ENCODE measurements around the gene DDIT4. TPM values are rescaled to one million over a fixed set of nuclear protein-coding genes. Genes with fewer than 3 reads are reported as not detected.

The DDIT4 gene
- polyA plus RNA-seq, 1 experiment, result 174 TPM

DNA sequence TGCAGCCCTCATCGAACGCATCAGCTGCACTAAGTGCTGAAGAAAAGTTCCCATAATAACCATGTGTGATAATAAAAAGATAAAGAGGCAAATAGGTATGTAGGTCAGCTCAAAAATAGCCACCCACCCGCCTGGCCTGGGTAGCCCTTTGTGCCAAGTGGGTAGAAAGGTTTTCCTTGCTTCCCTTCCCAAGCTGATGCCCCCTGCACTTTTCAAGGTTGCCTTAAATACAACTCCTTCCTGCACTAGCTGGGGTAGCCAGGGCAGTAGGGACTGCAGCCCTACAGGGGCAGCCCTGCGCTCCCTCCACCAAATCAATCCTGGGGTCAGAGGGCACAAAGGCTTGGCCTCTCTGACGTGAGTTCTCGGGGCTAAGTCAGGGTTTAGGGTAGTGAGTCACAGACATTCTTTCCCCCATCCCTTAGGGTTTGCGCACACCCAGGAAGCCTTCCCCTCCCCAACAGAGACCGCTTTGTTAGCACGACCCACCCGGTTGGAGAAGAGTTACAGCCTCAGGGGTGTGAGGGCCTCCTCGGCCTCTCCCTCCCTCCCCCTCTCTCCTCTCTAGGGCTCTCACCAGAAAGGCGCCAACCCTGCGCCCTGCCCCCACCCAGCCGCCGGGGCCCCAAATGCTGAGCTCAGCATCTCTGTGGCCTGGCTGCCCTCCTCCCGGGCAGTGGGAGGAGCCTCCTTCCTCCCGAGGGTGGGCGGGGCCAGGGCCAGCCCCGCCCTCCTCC, 13.3 kb upstream of the DDIT4 start:
- Histone ChIP-seq H3K4me3 (ENCODE audit: low read depth, low read length) (peak overlapping the region; percentile 31), H3K27me3 (ENCODE audit: control insufficient read depth, insufficient read depth, low read length) (no peaks in the 10 kb centered on the region), H3K36me3 (ENCODE audit: control insufficient read depth, insufficient read depth, low read length) (no peaks in the 10 kb centered on the region)
- ChIA-PET CTCF (interaction anchor here (1.0 to 2.1 kb wide), 7 partner anchors 10 to 364 kb away, joined by 3 to 9 read pairs (median 4); partner anchors contain the start of gene DDIT4), POLR2A (interaction anchor here (0.5 to 1.0 kb wide), 6 partner anchors 12 to 292 kb away, joined by 3 to 11 read pairs (median 6); partner anchors contain the start of genes ANAPC16, ASCC1 and DDIT4)
- no peak for DNase-seq (ENCODE audit: low read depth)
- TF ChIP-seq, protein P1, sequence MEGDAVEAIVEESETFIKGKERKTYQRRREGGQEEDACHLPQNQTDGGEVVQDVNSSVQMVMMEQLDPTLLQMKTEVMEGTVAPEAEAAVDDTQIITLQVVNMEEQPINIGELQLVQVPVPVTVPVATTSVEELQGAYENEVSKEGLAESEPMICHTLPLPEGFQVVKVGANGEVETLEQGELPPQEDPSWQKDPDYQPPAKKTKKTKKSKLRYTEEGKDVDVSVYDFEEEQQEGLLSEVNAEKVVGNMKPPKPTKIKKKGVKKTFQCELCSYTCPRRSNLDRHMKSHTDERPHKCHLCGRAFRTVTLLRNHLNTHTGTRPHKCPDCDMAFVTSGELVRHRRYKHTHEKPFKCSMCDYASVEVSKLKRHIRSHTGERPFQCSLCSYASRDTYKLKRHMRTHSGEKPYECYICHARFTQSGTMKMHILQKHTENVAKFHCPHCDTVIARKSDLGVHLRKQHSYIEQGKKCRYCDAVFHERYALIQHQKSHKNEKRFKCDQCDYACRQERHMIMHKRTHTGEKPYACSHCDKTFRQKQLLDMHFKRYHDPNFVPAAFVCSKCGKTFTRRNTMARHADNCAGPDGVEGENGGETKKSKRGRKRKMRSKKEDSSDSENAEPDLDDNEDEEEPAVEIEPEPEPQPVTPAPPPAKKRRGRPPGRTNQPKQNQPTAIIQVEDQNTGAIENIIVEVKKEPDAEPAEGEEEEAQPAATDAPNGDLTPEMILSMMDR (IDR thresholded peaks at IDR 0.05; ENCODE audit: insufficient read depth, low read depth, low read length), result no peak

DNA sequence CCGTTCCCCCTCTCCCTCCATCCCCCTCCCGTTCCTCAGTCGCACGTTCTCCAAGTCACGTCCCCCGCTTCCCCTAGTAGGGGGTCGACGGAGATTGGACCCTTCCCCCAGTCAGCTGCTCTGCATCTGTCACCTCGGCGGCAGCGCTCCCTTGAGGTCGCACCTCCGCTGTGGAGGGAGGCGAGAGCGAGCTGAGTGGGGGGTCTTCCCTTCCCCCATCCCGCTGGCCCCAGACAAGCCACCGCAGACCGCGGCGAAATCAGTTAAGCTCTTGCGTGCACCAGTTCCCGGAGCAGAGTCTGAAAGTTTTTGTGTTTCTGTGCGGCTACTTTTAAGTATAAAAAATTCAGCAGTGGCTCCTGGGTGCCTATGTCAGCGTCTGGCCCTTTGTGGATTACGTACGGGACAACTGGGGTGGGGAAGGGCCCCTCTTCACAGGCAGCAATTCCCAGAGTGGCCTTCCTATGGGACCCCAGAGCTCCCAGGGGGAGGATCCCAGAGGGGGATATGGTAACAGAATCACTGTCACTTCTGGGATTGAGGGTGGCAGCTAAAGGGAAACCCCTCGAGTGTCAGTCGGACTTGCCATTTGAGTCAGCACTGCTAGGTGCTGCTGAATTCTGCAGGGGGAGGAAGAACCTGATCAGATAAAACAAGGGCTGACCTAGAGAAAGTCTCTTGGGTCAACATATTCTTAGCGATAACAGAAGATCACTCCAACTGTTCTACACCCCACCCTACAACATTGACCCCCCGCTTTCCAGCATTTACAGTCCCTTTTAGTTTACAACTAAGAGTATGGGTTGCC, 12.5 kb upstream of the DDIT4 start:
- Histone ChIP-seq H3K27me3 (ENCODE audit: control insufficient read depth, insufficient read depth, low read length) (no peaks in the 10 kb centered on the region), H3K4me3 (ENCODE audit: low read depth, low read length) (peak overlapping the region; percentile 31), H3K36me3 (ENCODE audit: control insufficient read depth, insufficient read depth, low read length) (no peaks in the 10 kb centered on the region)
- ChIA-PET CTCF (interaction anchor here (1.2 to 2.1 kb wide), 5 partner anchors 9 to 60 kb away, joined by 4 to 9 read pairs (median 5); partner anchors contain the start of gene DDIT4), POLR2A (interaction anchor here (0.5 to 1.0 kb wide), 4 partner anchors 12 to 292 kb away, joined by 3 to 11 read pairs (median 6); partner anchors contain the start of genes ANAPC16, ASCC1 and DDIT4)
- TF ChIP-seq, protein P1 (IDR thresholded peaks at IDR 0.05; ENCODE audit: insufficient read depth, low read depth, low read length), result 0 out of 2 replicates have a peak, but pooled peaks have one; percentile 8
- no peak for DNase-seq (ENCODE audit: low read depth)

DNA sequence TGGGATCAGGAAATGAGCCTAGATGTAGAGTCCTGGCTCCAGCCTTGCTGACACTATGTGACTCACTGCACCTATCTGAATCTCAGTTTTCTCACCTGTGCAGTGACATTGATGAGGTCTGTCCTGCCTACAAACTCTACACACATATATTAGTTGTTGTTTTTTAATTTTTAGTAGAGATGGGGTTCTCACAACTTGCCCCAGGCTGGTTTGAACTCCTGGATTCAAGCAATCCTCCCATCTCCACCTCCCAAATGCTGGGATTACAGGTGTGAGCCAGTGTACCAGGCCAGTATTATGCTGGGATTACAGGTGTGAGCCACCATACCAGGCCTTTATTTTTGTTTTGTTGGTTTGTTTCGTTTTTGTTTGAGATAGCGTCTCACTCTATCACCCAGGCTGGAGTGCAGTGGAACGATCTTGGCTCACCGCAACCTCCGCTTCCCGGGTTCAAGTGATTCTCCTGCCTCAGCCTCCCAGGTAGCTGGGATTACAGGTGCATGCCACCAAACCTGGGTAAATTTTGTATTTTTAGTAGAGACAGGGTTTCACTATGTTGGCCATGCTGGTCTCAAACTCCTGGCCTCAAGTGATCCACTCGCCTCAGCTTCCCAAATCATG, 11.8 kb upstream of the DDIT4 start:
- ChIA-PET POLR2A (no interaction called here), CTCF (interaction anchor here (1.2 to 1.6 kb wide), 2 partner anchors 8 to 60 kb away, joined by 4 read pairs; no protein-coding TSS in a partner anchor)
- Histone ChIP-seq H3K4me3 (ENCODE audit: low read depth, low read length) (no peak overlapping the region), H3K36me3 (ENCODE audit: control insufficient read depth, insufficient read depth, low read length) (no peaks in the 10 kb centered on the region), H3K27me3 (ENCODE audit: control insufficient read depth, insufficient read depth, low read length) (no peaks in the 10 kb centered on the region)
- TF ChIP-seq, protein P1 (IDR thresholded peaks at IDR 0.05; ENCODE audit: insufficient read depth, low read depth, low read length), result no peak
- DNase-seq (ENCODE audit: low read depth), result no peak

DNA sequence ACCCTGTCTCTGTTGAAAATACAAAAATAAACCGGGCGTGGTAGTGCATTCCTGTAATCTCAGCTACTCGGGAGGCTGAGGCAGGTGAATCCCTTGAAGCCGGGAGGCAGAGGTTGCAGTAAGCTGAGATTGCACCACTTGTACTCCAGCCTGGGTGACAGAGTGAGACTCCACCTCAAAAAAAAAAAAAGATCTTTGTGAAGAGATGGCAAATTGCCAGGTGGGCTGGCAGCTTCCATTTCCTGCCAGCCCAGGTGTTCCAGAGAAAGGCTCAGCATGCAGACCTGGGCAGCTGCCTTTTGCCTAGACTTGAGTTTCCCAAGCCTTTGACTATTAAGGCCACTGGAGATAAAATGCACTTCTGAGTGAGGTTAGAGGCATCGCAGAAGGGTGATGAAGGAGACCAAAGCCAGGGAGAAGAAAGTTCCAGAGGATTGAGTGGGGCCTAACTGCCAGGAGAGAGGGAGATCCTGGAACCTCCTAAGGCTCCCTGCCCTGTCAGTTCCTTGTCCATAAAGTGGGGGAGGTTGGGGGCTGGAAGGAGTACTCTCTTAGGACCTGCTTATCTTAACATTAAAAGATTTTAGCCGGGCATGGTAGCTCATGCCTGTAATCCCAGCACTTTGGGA, 10.0 kb upstream of the DDIT4 start:
- TF ChIP-seq, protein P1 (IDR thresholded peaks at IDR 0.05; ENCODE audit: insufficient read depth, low read depth, low read length), result no peak
- ChIA-PET POLR2A (no interaction called here), CTCF (interaction anchor here (0.6 to 3.2 kb wide), 3 partner anchors 11 to 420 kb away, joined by 3 to 10 read pairs (median 3); partner anchors contain the start of gene DDIT4)
- no peak overlapping the region for H3K4me3 ChIP-seq (ENCODE audit: low read depth, low read length)
- no peaks in the 10 kb centered on the region for H3K36me3 ChIP-seq (ENCODE audit: control insufficient read depth, insufficient read depth, low read length)
- DNase-seq (ENCODE audit: low read depth), result no peak
- no peaks in the 10 kb centered on the region for H3K27me3 ChIP-seq (ENCODE audit: control insufficient read depth, insufficient read depth, low read length)

Data from BJ (cell line).